Keratinocyte (primary cell): ENCODE results near the gene GHRL. TPM values are rescaled to one million over a fixed set of nuclear protein-coding genes. Genes with fewer than 3 reads are reported as not detected.

ENCODE experiments used
- DNase-seq: peaks from one replicate; pipeline ENCODE4 v3.0.0-alpha.2; 2011; ENCODE audit warnings: low read depth, missing footprints, low spot score
- FAIRE-seq: peaks from 2 replicates; lab custom pipeline; 2011; peaks lifted over from hg19 to GRCh38; lab: Jason Lieb, UNC
- H2AFZ ChIP-seq: 2 replicates; pipeline ENCODE4 v1.6.0; 2012; ENCODE audit warnings: low read length, control low read depth, inconsistent platforms; ENCODE audit not compliant: control insufficient read depth
- H3K27ac ChIP-seq: 2 replicates; pipeline ENCODE4 v1.5.1; 2011; ENCODE audit warnings: low read length; ENCODE audit not compliant: control insufficient read depth, insufficient read depth
- H3K27me3 ChIP-seq: 3 replicates; pipeline ENCODE4 v1.6.0; 2011; ENCODE audit warnings: low read length; ENCODE audit not compliant: control insufficient read depth, insufficient read depth; ENCODE audit errors: extremely low read depth
- H3K36me3 ChIP-seq, 2 experiments: 2 replicates in 1 of 2; 3 replicates in 1 of 2; pipeline ENCODE4 v1.5.1; 2011; ENCODE audit warnings: low read length in 2 of 2, mild to moderate bottlenecking in 1 of 2; ENCODE audit not compliant: control insufficient read depth in 2 of 2, insufficient read depth in 2 of 2; ENCODE audit errors: extremely low read depth in 1 of 2
- H3K4me1 ChIP-seq: 3 replicates; pipeline ENCODE4 v1.5.1; 2011; ENCODE audit warnings: low read length; ENCODE audit not compliant: control insufficient read depth, insufficient read depth; ENCODE audit errors: extremely low read depth
- H3K4me2 ChIP-seq: 3 replicates; pipeline ENCODE4 v1.6.0; 2011; ENCODE audit warnings: low read depth, low read length; ENCODE audit not compliant: control insufficient read depth, insufficient read depth; ENCODE audit errors: extremely low read depth
- H3K4me3 ChIP-seq, 3 experiments: fragments of 200-600 bp in 1 of 3; sonication (generic) in 1 of 3; 2 replicates in 2 of 3; 3 replicates in 1 of 3; pipeline ENCODE4 v1.5.1; 2011 to 2016; ENCODE audit warnings: low read length in 3 of 3, mild to moderate bottlenecking in 3 of 3, control low read depth in 2 of 3, inconsistent platforms in 1 of 3, low read depth in 1 of 3, mixed read lengths in 1 of 3, mixed run types in 1 of 3, moderate library complexity in 1 of 3; ENCODE audit not compliant: control insufficient read depth in 2 of 3, insufficient read depth in 2 of 3; ENCODE audit errors: extremely low read depth in 1 of 3
- H3K79me2 ChIP-seq: 2 replicates; pipeline ENCODE4 v1.6.0; 2012; ENCODE audit warnings: low read length; ENCODE audit not compliant: control insufficient read depth, insufficient read depth
- H3K9ac ChIP-seq: 3 replicates; pipeline ENCODE4 v1.6.0; 2011; ENCODE audit warnings: low read length; ENCODE audit not compliant: control insufficient read depth, insufficient read depth; ENCODE audit errors: extremely low read depth
- H3K9me1 ChIP-seq: 3 replicates; pipeline ENCODE4 v1.6.0; 2011; ENCODE audit warnings: low read length; ENCODE audit not compliant: control insufficient read depth, insufficient read depth; ENCODE audit errors: extremely low read depth
- H3K9me3 ChIP-seq: 2 replicates; pipeline ENCODE4 v1.5.1; 2012; ENCODE audit warnings: low read depth, low read length; ENCODE audit not compliant: control insufficient read depth
- H4K20me1 ChIP-seq: 3 replicates; pipeline ENCODE4 v1.6.0; 2011; ENCODE audit warnings: low read length; ENCODE audit not compliant: control insufficient read depth, insufficient read depth; ENCODE audit errors: extremely low read depth
- CTCF ChIP-seq, 3 experiments: IDR thresholded peaks in 1 of 3; conservative IDR thresholded peaks in 1 of 3; optimal IDR thresholded peaks in 1 of 3; 2 replicates in 2 of 3; 3 replicates in 1 of 3; pipeline versions ENCODE3 to v1.5.1; 2011; ENCODE audit warnings: low read length in 3 of 3, mild to moderate bottlenecking in 3 of 3, moderate library complexity in 2 of 3, control low read depth in 1 of 3, inconsistent platforms in 1 of 3; ENCODE audit not compliant: insufficient read depth in 2 of 3; ENCODE audit errors: extremely low read depth in 1 of 3
- EZH2 ChIP-seq: IDR thresholded peaks from one replicate; pipeline ENCODE4 v1.6.1; 2012; ENCODE audit warnings: inconsistent platforms, mild to moderate bottlenecking, low read length, moderate library complexity
- dilution Hi-C: fragments of 300-500 bp; cut with MboI; formaldehyde crosslinking; loops from one replicate; pipeline ENCODE4 v1.7.0; 2020; ENCODE audit warnings: low sequenced_read_pairs; ENCODE audit not compliant: extremely low pct_ligation_motif_present
- polyA minus RNA-seq, 3 experiments: library from RNA; depleted of rRNA, polyadenylated mRNA; stranded (reverse); fragments of >200 nt; gene quantifications; 1 replicate in 1 of 3; 2 replicates in 1 of 3; 3 replicates in 1 of 3; pipeline ENCODE4 v1.2.3, GENCODE V29; 2011
- polyA plus RNA-seq, 5 experiments: library from polyadenylated mRNA; depleted of rRNA in 3 of 5; stranded (reverse) in 3 of 5; stranded (forward) in 1 of 5; unstranded in 1 of 5; fragments of >200 nt; gene quantifications; 1 replicate in 1 of 5; 2 replicates in 3 of 5; 3 replicates in 1 of 5; pipeline versions ENCODE4 v1.2.1 to v1.2.3, GENCODE V29; 2011 to 2012; ENCODE audit warnings: missing spikeins in 2 of 5, low read depth in 1 of 5, low replicate concordance in 1 of 5

The GHRL gene, protein sequence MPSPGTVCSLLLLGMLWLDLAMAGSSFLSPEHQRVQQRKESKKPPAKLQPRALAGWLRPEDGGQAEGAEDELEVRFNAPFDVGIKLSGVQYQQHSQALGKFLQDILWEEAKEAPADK
- polyA plus RNA-seq (not detected in 3 replicates), polyA minus RNA-seq (not detected in 3 replicates)
- polyA plus RNA-seq (2011; ENCODE audit: low read depth) = not detected
- polyA plus RNA-seq (2011; cell fraction: cytosol; rRNA removed) = not detected in 2 replicates
- polyA plus RNA-seq (2011; cell fraction: nucleus; rRNA removed) = 0.11 TPM in 1 of 2 replicates, not detected in the other
- polyA plus RNA-seq (2012; ENCODE audit: low replicate concordance) = 0.21 TPM in 1 of 2 replicates, not detected in the other
- polyA minus RNA-seq (2011; cell fraction: cytosol; rRNA and poly(A)+ RNA removed) = not detected
- not detected in 2 replicates for polyA minus RNA-seq (2011; cell fraction: nucleus; rRNA and poly(A)+ RNA removed)

GRCh38 chr3:10292505-10293419 is at the start of gene GHRL:
Gene GHRL, minus strand, starts transcription at chr3:10292947. Its CDS starts 2,767 bp downstream, at chr3:10290180.
- DNase-seq = no peak
- no peak for TF ChIP-seq EZH2
- no peak for TF ChIP-seq CTCF (optimal IDR thresholded peaks at IDR 0.05 in 1 of 3, IDR thresholded peaks at IDR 0.05 in 1 of 3, conservative IDR thresholded peaks at IDR 0.05 in 1 of 3; ENCODE audit: extremely low read depth in 1 of 3, insufficient read depth in 2 of 3, low read length in 3 of 3)
- dilution Hi-C loops = no loop called here

DNA sequence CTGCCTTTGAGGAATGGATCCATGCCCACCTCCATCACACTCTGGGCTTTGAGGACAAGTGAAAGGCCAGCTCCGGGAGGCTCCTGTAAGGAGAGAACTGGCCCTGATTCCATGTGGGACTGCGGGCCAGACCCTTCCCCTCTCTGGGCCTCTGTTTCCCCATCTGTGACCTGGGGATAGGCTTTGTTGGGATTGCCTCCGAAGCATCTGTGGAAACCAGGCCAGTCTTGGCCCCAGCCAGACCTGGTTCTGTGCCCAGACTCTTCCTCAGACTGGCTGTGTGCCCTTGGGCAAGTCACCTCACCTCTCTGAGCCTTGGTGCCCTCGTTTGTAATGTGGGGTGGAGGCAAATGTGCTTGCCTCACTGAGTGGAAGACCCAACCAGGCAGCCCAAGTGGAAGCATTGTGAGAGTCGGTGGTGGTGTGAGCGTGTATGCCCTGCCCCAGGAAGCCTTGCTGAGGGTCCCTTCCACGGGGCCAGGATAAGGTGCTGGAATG is 49.2 kb upstream of the GHRL start:
- H3K4me1 ChIP-seq = no peaks in the 10 kb centered on the region
- no peaks in the 10 kb centered on the region for H3K79me2 ChIP-seq
- peaks cover 3% of the 10 kb centered on the region for H4K20me1 ChIP-seq
- H3K36me3 ChIP-seq = no peaks in the 10 kb centered on the region
- no peak overlapping the region for H3K27ac ChIP-seq
- no peaks in the 10 kb centered on the region for H3K9me3 ChIP-seq
- H3K4me3 ChIP-seq = no peak overlapping the region
- H3K9ac ChIP-seq = no peak overlapping the region
- H2AFZ ChIP-seq = no peak overlapping the region
- dilution Hi-C loops = no loop called here
- TF ChIP-seq EZH2 = no peak
- TF ChIP-seq CTCF (optimal IDR thresholded peaks at IDR 0.05 in 1 of 3, IDR thresholded peaks at IDR 0.05 in 1 of 3, conservative IDR thresholded peaks at IDR 0.05 in 1 of 3; ENCODE audit: extremely low read depth in 1 of 3, insufficient read depth in 2 of 3, low read length in 3 of 3) = no peak
- H3K4me2 ChIP-seq = no peak overlapping the region
- DNase-seq = no peak
- FAIRE-seq = no peak
- peaks cover 9% of the 10 kb centered on the region for H3K27me3 ChIP-seq
- no peaks in the 10 kb centered on the region for H3K9me1 ChIP-seq

More at GRCh38 chr3:10292505-10293419, at the start of gene GHRL:
- Histone ChIP-seq H4K20me1 (no peaks in the 10 kb centered on the region), H3K9ac (no peak within 1 kb of the TSS), H3K27me3 (no peaks in the 10 kb centered on the region), H3K4me3 (no peak within 1 kb of the TSS), H3K4me1 (no peaks in the 10 kb centered on the region), H3K4me2 (no peak within 1 kb of the TSS), H3K9me1 (no peaks in the 10 kb centered on the region), H3K36me3 (peaks cover 10 to 14% of the 10 kb centered on the region in 2 experiments), H3K79me2 (no peaks in the 10 kb centered on the region), H3K9me3 (no peaks in the 10 kb centered on the region), H3K27ac (no peak within 1 kb of the TSS), H2AFZ (no peak within 1 kb of the TSS)
- FAIRE-seq = no peak
